Stimulated activated CD4-positive, alpha-beta T cell treated with anti-CD3 and anti-CD28 coated beads, Interleukin-4, amount 100 ng/mL, for 48 hours (primary cell): ENCODE results near the gene CNGB1.

ENCODE experiments used
- DNase-seq, 2 donors: peaks; one replicate each; pipeline ENCODE4 v3.0.0-alpha.2; 2020; ENCODE audit warnings: low read depth in 2 of 2

The CNGB1 gene

GRCh38 chr16:57972306-57972705 is 1.4 kb upstream of the CNGB1 start:
- DNase-seq: no peak

GRCh38 chr16:57971848-57972247 is 920 bp upstream of the CNGB1 start:
- no peak for DNase-seq

GRCh38 chr16:57970319-57970718 is 609 bp downstream of the CNGB1 start:
- DNase-seq: no peak

GRCh38 chr16:57969451-57970123 is 1.3 kb downstream of the CNGB1 start:
- DNase-seq: no peak

- no peak for DNase-seq
Observed at GRCh38 chr16:57967916-57968315, 3.0 kb downstream of the CNGB1 start.

- DNase-seq: no peak
Observed at GRCh38 chr16:57966986-57967385, 3.9 kb downstream of the CNGB1 start.

GRCh38 chr16:57966204-57966771 is 4.6 kb downstream of the CNGB1 start:
- no peak for DNase-seq

GRCh38 chr16:57964157-57964700 is 6.7 kb downstream of the CNGB1 start:
- DNase-seq: no peak

- no peak for DNase-seq
Observed at GRCh38 chr16:57962756-57963155, 8.2 kb downstream of the CNGB1 start.

GRCh38 chr16:57962046-57962445 is 8.9 kb downstream of the CNGB1 start:
- DNase-seq: no peak

- no peak for DNase-seq
Observed at GRCh38 chr16:57961538-57961937, 9.4 kb downstream of the CNGB1 start.

- DNase-seq: no peak
Observed at GRCh38 chr16:57960826-57961472, 10.0 kb downstream of the CNGB1 start.

- no peak for DNase-seq
Observed at GRCh38 chr16:57960310-57960709, 10.6 kb downstream of the CNGB1 start.

- no peak for DNase-seq
Observed at GRCh38 chr16:57959804-57960203, 11.1 kb downstream of the CNGB1 start.

- no peak for DNase-seq
Observed at GRCh38 chr16:57959121-57959520, 11.8 kb downstream of the CNGB1 start.

- DNase-seq: no peak
Observed at GRCh38 chr16:57958544-57958943, 12.4 kb downstream of the CNGB1 start.

GRCh38 chr16:57957673-57958392 is 13.1 kb downstream of the CNGB1 start:
- no peak for DNase-seq

GRCh38 chr16:57956924-57957672 is 13.8 kb downstream of the CNGB1 start:
- no peak for DNase-seq

GRCh38 chr16:57956270-57956808 is 14.6 kb downstream of the CNGB1 start:
- no peak for DNase-seq

GRCh38 chr16:57955572-57956188 is 15.2 kb downstream of the CNGB1 start:
- no peak for DNase-seq

GRCh38 chr16:57953857-57954256 is 17.1 kb downstream of the CNGB1 start:
- DNase-seq: no peak
